GM12865 (cell line): Measurements from ENCODE around the gene ATXN7.

Experiments used
- DNase-seq: peaks from one replicate; pipeline ENCODE4 v3.0.0; 2010; ENCODE audit warnings: low read depth
- H3K4me3 ChIP-seq: 2 replicates; pipeline ENCODE4 v1.5.1; 2011; ENCODE audit warnings: mild to moderate bottlenecking, low read depth, low read length, control low read depth
- TF ChIP-seq, protein P1 (sequence below): IDR thresholded peaks from 2 replicates; pipeline ENCODE4 v1.5.1; 2011; ENCODE audit warnings: low read length, control low read depth, low read depth, inconsistent platforms; ENCODE audit not compliant: insufficient read depth; ENCODE audit errors: missing control alignments

ATXN7 gene

DNA sequence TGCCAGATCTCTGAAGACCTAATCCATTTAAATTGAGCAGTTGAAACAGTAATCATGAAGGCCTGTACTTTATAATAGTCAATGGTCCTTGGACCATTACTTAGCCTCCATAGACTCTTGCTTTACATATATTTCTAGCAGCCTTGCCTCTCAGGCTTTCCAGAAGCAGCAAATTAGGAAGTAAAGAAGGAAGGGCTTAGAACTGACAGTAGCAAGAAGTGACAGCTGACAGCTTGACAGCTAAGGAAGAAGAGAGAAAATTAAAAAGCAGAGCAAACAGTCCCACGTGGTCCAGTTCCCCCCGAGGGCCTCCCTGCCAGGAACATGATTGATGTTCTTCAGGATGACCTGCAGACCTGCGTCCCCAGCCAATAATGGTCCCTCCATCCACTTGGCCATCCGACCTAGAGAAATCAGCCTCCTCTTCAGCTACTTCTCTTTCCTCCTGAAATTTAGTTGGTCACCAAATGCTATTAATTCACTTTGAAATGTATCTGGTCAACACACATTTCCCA, 174.6 kb downstream of the ATXN7 start:
- DNase-seq: no peak
- TF ChIP-seq, protein P1, sequence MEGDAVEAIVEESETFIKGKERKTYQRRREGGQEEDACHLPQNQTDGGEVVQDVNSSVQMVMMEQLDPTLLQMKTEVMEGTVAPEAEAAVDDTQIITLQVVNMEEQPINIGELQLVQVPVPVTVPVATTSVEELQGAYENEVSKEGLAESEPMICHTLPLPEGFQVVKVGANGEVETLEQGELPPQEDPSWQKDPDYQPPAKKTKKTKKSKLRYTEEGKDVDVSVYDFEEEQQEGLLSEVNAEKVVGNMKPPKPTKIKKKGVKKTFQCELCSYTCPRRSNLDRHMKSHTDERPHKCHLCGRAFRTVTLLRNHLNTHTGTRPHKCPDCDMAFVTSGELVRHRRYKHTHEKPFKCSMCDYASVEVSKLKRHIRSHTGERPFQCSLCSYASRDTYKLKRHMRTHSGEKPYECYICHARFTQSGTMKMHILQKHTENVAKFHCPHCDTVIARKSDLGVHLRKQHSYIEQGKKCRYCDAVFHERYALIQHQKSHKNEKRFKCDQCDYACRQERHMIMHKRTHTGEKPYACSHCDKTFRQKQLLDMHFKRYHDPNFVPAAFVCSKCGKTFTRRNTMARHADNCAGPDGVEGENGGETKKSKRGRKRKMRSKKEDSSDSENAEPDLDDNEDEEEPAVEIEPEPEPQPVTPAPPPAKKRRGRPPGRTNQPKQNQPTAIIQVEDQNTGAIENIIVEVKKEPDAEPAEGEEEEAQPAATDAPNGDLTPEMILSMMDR: no peak
- no peak overlapping the region for H3K4me3 ChIP-seq

DNA sequence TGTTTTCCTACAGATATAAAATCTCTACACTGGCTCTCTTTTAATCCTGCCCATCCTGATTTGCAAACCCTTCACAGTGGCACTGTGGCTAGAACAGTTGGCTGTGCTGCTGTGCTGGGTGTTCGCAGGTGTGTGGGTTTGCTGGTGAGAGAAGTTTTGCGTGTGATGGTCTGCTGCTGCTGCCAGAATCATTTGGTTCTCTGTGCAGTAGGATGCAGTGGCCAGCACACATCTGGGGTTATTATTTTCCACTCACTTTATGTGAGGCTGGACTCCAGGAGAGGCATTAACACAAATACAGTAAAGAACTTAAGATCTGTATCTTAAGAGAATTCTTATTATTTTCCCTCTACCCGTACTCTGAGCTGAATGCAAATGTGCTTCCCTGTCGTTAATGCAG, 175.7 kb downstream of the ATXN7 start:
- no peak for DNase-seq
- H3K4me3 ChIP-seq: no peak overlapping the region
- TF ChIP-seq, protein P1: no peak

DNA sequence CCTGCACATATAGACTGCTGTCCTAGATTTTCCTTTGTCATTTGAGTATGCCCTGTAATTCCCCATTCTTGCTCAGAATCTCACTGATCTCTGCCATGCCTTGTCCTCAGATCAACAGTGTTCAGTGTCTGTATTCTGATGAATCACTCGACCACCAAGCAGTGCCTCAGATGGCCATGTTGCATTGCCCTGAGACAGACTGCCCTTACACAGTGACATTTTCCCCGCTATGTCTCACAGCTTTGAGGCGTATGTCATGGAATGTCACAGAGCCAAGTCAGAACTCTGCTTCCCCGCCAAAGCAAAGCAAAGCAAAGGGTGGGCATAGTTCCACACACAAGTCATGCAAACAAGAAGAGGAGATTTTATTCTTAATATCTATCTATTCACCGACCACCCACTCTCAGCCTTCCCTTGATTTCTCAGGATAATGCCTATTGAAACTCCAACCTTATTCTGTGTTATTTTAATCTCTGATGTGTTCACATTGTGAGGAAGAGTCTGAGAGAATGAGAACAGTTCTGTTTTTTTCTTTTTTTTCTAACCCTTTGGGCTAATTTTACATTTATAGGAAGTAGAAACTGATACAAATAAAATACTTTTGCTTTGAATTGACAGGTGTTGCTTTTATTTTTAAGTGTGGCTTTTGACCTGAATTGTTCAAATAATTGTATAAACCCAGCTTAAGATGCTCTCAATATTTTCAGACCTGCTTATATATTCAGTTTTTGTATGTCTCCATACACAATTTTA, 176.5 kb downstream of the ATXN7 start:
- TF ChIP-seq, protein P1: no peak

DNA sequence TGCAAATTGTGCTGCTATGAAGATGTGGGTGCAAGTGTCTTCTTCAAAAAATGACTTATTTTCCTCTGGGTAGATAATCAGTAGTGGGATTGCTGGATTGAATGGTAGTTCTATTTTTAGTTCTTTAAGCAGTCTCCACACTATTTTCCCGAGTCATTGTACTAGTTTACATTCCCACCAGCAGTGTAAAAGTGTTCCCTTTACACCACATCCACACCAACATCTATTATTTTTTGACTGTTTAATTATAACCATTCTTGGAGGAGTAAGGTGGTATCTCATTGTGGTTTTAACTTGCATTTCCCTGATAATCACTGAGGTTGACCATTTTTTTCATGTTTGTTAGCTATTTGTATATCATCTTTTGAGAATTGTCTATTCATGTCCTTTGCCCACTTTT, 179.3 kb downstream of the ATXN7 start:
- TF ChIP-seq, protein P1: no peak
- no peak overlapping the region for H3K4me3 ChIP-seq
- DNase-seq: no peak

More for the DNA sequence above, 176.5 kb downstream of the ATXN7 start:
- no peak overlapping the region for H3K4me3 ChIP-seq
- DNase-seq: no peak

DNA sequence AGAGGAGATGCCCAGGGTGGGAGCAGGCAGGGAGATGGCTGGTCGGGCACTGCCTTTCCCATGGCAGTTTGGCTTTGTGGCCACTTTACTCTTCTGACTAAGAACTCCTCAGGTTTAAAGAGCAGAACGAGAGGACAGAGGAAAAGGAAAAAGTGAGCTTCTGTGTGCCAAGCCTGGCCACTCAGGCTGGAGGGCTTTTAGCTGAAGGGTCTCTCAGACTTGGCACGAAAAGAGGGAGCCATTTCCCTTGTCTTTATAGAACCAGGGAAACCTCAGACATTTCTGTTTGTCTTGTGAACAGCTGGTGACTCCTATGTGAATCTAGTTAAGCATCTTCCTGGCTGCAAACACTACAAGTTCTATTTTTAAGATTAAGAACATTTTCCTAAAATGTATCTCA, 182.9 kb downstream of the ATXN7 start:
- no peak for DNase-seq
- H3K4me3 ChIP-seq: no peak overlapping the region
- TF ChIP-seq, protein P1: no peak

DNA sequence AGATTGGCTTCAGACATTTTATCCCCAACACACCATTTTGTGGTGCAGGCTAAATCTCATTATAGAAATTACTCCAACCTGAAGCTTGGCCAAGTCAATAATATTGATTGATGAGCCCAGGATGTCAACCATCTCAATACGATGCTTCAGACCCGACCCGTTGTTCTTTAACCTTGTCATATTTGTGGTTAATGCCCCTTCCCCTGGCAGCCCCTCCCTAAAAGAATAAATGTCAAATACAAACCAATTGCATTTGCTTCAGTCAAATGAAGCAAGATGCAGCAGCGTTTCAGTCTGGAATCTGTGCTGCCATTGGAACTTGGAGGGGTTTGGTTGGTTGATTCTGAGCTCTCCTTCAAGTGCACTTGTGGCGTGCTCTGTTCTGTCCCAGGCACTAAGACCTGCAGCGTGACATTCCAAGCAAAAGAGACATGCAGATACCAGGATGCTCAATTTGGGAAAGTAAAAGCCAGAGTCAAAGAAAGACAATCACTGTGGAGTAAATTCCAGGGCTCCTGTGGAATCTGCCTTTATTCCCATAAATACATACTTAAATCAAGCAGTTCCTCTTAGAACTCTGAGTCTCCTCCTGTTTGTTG, 183.4 kb downstream of the ATXN7 start:
- TF ChIP-seq, protein P1: no peak
- H3K4me3 ChIP-seq: no peak overlapping the region
- no peak for DNase-seq
